GM12872 (cell line): ENCODE measurements around the gene ALG3.

Experiments
- CTCF ChIP-seq: IDR thresholded peaks from 3 replicates; pipeline ENCODE4 v1.5.1; 2011; ENCODE audit warnings: low read depth, mild to moderate bottlenecking, low read length, moderate library complexity; ENCODE audit not compliant: insufficient read depth

The ALG3 gene

GRCh38 chr3:184236033-184236410, 12.7 kb downstream of the ALG3 start:
- no peak for TF ChIP-seq CTCF

- TF ChIP-seq CTCF, result no peak
Measured at GRCh38 chr3:184235381-184236032, 13.3 kb downstream of the ALG3 start.

- TF ChIP-seq CTCF, result no peak
Measured at GRCh38 chr3:184234671-184235380, 13.9 kb downstream of the ALG3 start.

- TF ChIP-seq CTCF, result no peak
Measured at GRCh38 chr3:184234224-184234623, 14.5 kb downstream of the ALG3 start.

GRCh38 chr3:184233127-184233843, 15.5 kb downstream of the ALG3 start:
- TF ChIP-seq CTCF, result no peak

- no peak for TF ChIP-seq CTCF
Measured at GRCh38 chr3:184231671-184232070, 17.1 kb downstream of the ALG3 start.
